MCF 10A (cell line): ENCODE data around the gene SLC16A4. TPM values are rescaled to one million over a fixed set of nuclear protein-coding genes. Genes with fewer than 3 reads are reported as not detected.
"Not testable (repeated sequence)": the region's sequence is repeated elsewhere in the genome, so short reads cannot be mapped to it uniquely, and the experiment has no call there.

Experiments used
- BruUV-seq: library from RNA; stranded (reverse); fragments of 400-500 nt; replicated peaks from 2 replicates; lab custom pipeline; 2021; lab: Mats Ljungman, UMichigan
- CTCF ChIA-PET: fragments of 300-600 bp; sonication (Branson Sonifier 250); formaldehyde crosslinking; extraction: SDS; loops from one replicate; lab custom pipeline; 2021; ENCODE audit warnings: antibody characterized with exemption, inconsistent platforms; lab: Yijun Ruan, JAX
- POLR2A ChIA-PET: fragments of 300-600, 350-650 bp; sonication (Branson Sonifier 250); formaldehyde crosslinking; extraction: SDS; loops from one replicate; lab custom pipeline; 2020; ENCODE audit warnings: antibody characterized with exemption, inconsistent platforms; lab: Yijun Ruan, JAX
- DNase-seq: peaks from one replicate; pipeline ENCODE4 v3.0.0-alpha.2; 2018; ENCODE audit not compliant: unreplicated experiment
- H3K27ac Mint-ChIP-seq: one replicate; pipeline ENCODE4 v1.8.0; 2022; ENCODE audit warnings: mild to moderate bottlenecking, low read depth, mixed read lengths; ENCODE audit not compliant: unreplicated experiment
- H3K27me3 Mint-ChIP-seq: one replicate; pipeline ENCODE4 v1.8.0; 2022; ENCODE audit warnings: mixed read lengths; ENCODE audit not compliant: insufficient read depth, unreplicated experiment
- H3K36me3 Mint-ChIP-seq: one replicate; pipeline ENCODE4 v1.8.0; 2022; ENCODE audit warnings: mild to moderate bottlenecking, moderate library complexity, mixed read lengths; ENCODE audit not compliant: insufficient read depth, unreplicated experiment
- H3K4me1 Mint-ChIP-seq: one replicate; pipeline ENCODE4 v1.8.0; 2022; ENCODE audit warnings: mixed read lengths; ENCODE audit not compliant: insufficient read depth, unreplicated experiment
- H3K4me3 Mint-ChIP-seq: one replicate; pipeline ENCODE4 v1.8.0; 2022; ENCODE audit warnings: mild to moderate bottlenecking, moderate library complexity, mixed read lengths; ENCODE audit not compliant: unreplicated experiment
- H3K9me3 Mint-ChIP-seq: one replicate; pipeline ENCODE4 v1.8.0; 2022; ENCODE audit warnings: mixed read lengths; ENCODE audit not compliant: unreplicated experiment
- CTCF ChIP-seq: fragments of 200-600 bp; IDR thresholded peaks from one replicate; pipeline ENCODE4 v1.8.0; 2022; ENCODE audit warnings: antibody characterized with exemption, mild to moderate bottlenecking; ENCODE audit not compliant: unreplicated experiment
- intact Hi-C: fragments of 100-400 bp; cut with micrococcal nuclease; formaldehyde crosslinking; loops from 2 replicates; pipeline ENCODE4 v1.14.1; 2022
- total RNA-seq: library from RNA; stranded (reverse); gene quantifications from 2 replicates; pipeline ENCODE4 v1.2.3, GENCODE V29; 2022

The SLC16A4 gene
- total RNA-seq, 1 experiment from 2014 or later, result 9.8 TPM

GRCh38 chr1:110407260-110408210 lies 16.7 kb upstream of the SLC16A4 start, which contains the start of gene LAMTOR5:
Gene LAMTOR5, minus strand, starts transcription at chr1:110407694. Its CDS starts 74 bp downstream, at chr1:110407620.
- H3K9me3 Mint-ChIP-seq, result no peaks in the 10 kb centered on the region
- intact Hi-C loops, result loop anchor here (1.0 kb wide), 2 partner anchors 53 to 204 kb away; no protein-coding TSS in a partner anchor
- peaks cover 27% of the 10 kb centered on the region for H3K36me3 Mint-ChIP-seq
- no peaks in the 10 kb centered on the region for H3K27me3 Mint-ChIP-seq
- no peak for TF ChIP-seq CTCF
- peak; percentile 90 for DNase-seq
- CTCF ChIA-PET, result interaction anchor here (0.9 to 16.5 kb wide), 12 partner anchors 16 to 204 kb away, joined by 3 to 808 read pairs (median 10); partner anchors contain the start of gene PROK1
- peak within 1 kb of the TSS; percentile 100 for H3K27ac Mint-ChIP-seq
- H3K4me3 Mint-ChIP-seq, result peak within 1 kb of the TSS; percentile 100
- BruUV-seq, result TSS peak; percentile 82
- POLR2A ChIA-PET, result interaction anchor here (0.6 to 4.8 kb wide), 26 partner anchors 11 to 373 kb away, joined by 3 to 114 read pairs (median 4); partner anchors contain the start of genes RBM15 and STRIP1
- peaks cover 9% of the 10 kb centered on the region for H3K4me1 Mint-ChIP-seq

- H3K4me1 Mint-ChIP-seq, BruUV-seq, H3K9me3 Mint-ChIP-seq, H3K27me3 Mint-ChIP-seq, DNase-seq: not testable (repeated sequence)
- intact Hi-C loops, result loop anchor here (1.0 kb wide), 1 partner anchor 68 kb away; no protein-coding TSS in a partner anchor
- Mint-ChIP-seq H3K4me3 (peak overlapping the region; percentile 100), H3K36me3 (peaks cover 39% of the 10 kb centered on the region), H3K27ac (peak overlapping the region; percentile 100)
- CTCF ChIA-PET, result interaction anchor here (0.6 to 2.0 kb wide), 6 partner anchors 27 to 199 kb away, joined by 3 to 6 read pairs (median 4); no protein-coding TSS in a partner anchor
- POLR2A ChIA-PET, result interaction anchor here (0.7 to 4.8 kb wide), 11 partner anchors 9 to 899 kb away, joined by 3 to 114 read pairs (median 6); partner anchors contain the start of gene RBM15
These were observed 15.6 kb upstream of the SLC16A4 start for GRCh38 chr1:110406407-110406806.

- no peaks in the 10 kb centered on the region for H3K27me3 Mint-ChIP-seq
- H3K27ac Mint-ChIP-seq, result no peak overlapping the region
- no peaks in the 10 kb centered on the region for H3K9me3 Mint-ChIP-seq
- peaks cover 7% of the 10 kb centered on the region for H3K4me1 Mint-ChIP-seq
- no TSS peak for BruUV-seq
- intact Hi-C loops, result no loop called here
- H3K4me3 Mint-ChIP-seq, result no peak overlapping the region
- peaks cover 59% of the 10 kb centered on the region for H3K36me3 Mint-ChIP-seq
- TF ChIP-seq CTCF, result no peak
- POLR2A ChIA-PET, result interaction anchor here (0.9 to 1.5 kb wide), 2 partner anchors 14 to 65 kb away, joined by 3 to 11 read pairs; partner anchors contain the start of genes RBM15 and SLC16A4
- CTCF ChIA-PET, result interaction anchor here (1.1 to 2.0 kb wide), 3 partner anchors 8 to 92 kb away, joined by 3 to 8 read pairs (median 5); partner anchors contain the start of gene RBM15
- DNase-seq, result no peak
These were observed 13.6 kb upstream of the SLC16A4 start for GRCh38 chr1:110404401-110404800.

GRCh38 chr1:110403805-110404204 lies 13.0 kb upstream of the SLC16A4 start:
- POLR2A ChIA-PET, result interaction anchor here (0.9 to 1.5 kb wide), 2 partner anchors 13 to 65 kb away, joined by 3 to 11 read pairs; partner anchors contain the start of genes RBM15 and SLC16A4
- BruUV-seq, result no TSS peak

GRCh38 chr1:110396259-110396958 lies 5.6 kb upstream of the SLC16A4 start:
- DNase-seq, H3K4me3 Mint-ChIP-seq, BruUV-seq, H3K27me3 Mint-ChIP-seq, H3K27ac Mint-ChIP-seq, H3K9me3 Mint-ChIP-seq, intact Hi-C loops: not testable (repeated sequence)
- ChIA-PET CTCF (interaction anchor here (0.6 kb wide), 1 partner anchor 16 kb away, joined by 4 read pairs; no protein-coding TSS in a partner anchor), POLR2A (interaction anchor here (1.0 to 2.5 kb wide), 3 partner anchors 10 to 27 kb away, joined by 3 to 8 read pairs (median 4); no protein-coding TSS in a partner anchor)
- peaks cover 17% of the 10 kb centered on the region for H3K4me1 Mint-ChIP-seq
- H3K36me3 Mint-ChIP-seq, result peaks cover 74% of the 10 kb centered on the region

More at GRCh38 chr1:110403805-110404204, 13.0 kb upstream of the SLC16A4 start:
- no peak for DNase-seq
- Mint-ChIP-seq H3K4me1 (peaks cover 7% of the 10 kb centered on the region), H3K9me3 (no peaks in the 10 kb centered on the region), H3K36me3 (peaks cover 65% of the 10 kb centered on the region), H3K4me3 (no peak overlapping the region), H3K27ac (no peak overlapping the region), H3K27me3 (no peaks in the 10 kb centered on the region)
- no peak for TF ChIP-seq CTCF
- intact Hi-C loops, result no loop called here
- CTCF ChIA-PET, result interaction anchor here (0.6 to 1.4 kb wide), 6 partner anchors 8 to 76 kb away, joined by 3 to 8 read pairs (median 4); partner anchors contain the start of gene RBM15
